ENCODE measurements around the gene CTNNA1.

CTNNA1 gene

GRCh38 chr5:138784590-138784989, 31.4 kb downstream of the CTNNA1 start:
- DNase-seq (ENCODE audit: low spot score) = no peak
- TF ChIP-seq, protein P1, sequence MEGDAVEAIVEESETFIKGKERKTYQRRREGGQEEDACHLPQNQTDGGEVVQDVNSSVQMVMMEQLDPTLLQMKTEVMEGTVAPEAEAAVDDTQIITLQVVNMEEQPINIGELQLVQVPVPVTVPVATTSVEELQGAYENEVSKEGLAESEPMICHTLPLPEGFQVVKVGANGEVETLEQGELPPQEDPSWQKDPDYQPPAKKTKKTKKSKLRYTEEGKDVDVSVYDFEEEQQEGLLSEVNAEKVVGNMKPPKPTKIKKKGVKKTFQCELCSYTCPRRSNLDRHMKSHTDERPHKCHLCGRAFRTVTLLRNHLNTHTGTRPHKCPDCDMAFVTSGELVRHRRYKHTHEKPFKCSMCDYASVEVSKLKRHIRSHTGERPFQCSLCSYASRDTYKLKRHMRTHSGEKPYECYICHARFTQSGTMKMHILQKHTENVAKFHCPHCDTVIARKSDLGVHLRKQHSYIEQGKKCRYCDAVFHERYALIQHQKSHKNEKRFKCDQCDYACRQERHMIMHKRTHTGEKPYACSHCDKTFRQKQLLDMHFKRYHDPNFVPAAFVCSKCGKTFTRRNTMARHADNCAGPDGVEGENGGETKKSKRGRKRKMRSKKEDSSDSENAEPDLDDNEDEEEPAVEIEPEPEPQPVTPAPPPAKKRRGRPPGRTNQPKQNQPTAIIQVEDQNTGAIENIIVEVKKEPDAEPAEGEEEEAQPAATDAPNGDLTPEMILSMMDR (IDR thresholded peaks at IDR 0.05; ENCODE audit: extremely low read depth, missing control alignments) = no peak

DNA sequence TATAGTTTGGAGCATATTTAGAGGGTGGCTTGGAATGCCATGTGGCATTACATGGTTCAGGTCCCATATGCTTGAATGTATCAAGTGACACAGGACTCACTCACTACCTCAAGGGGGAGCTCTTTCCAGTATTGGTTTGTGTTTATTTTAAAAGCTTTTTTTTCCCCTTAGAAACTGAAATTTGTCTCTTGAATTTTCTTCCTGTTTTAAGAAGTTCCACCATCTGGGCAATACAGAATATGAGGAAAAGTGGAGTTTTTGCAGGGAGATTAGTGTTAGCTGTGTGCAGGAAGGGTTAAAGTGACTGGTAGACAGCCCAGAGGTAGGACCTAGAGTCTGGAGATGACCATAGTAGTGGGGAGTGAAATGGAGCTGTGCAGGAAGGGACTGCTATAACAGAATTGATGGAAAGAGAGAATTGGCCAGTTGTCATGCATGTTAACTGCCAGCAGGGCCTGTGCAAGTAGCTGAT, 36.6 kb downstream of the CTNNA1 start:
- peak; percentile 65 for DNase-seq (ENCODE audit: low spot score)
- TF ChIP-seq, protein P1 (IDR thresholded peaks at IDR 0.05; ENCODE audit: extremely low read depth, missing control alignments) = peak; percentile 48

GRCh38 chr5:138790684-138791083, 37.5 kb downstream of the CTNNA1 start:
- no peak for DNase-seq (ENCODE audit: low spot score)
- TF ChIP-seq, protein P1 (IDR thresholded peaks at IDR 0.05; ENCODE audit: extremely low read depth, missing control alignments) = no peak

- TF ChIP-seq, protein P1 (IDR thresholded peaks at IDR 0.05; ENCODE audit: extremely low read depth, missing control alignments) = no peak
- no peak for DNase-seq (ENCODE audit: low spot score)
Observed at GRCh38 chr5:138792195-138792790, 39.1 kb downstream of the CTNNA1 start.

GRCh38 chr5:138793575-138793974, 40.4 kb downstream of the CTNNA1 start:
- TF ChIP-seq, protein P1 (IDR thresholded peaks at IDR 0.05; ENCODE audit: extremely low read depth, missing control alignments) = no peak
- no peak for DNase-seq (ENCODE audit: low spot score)

DNA sequence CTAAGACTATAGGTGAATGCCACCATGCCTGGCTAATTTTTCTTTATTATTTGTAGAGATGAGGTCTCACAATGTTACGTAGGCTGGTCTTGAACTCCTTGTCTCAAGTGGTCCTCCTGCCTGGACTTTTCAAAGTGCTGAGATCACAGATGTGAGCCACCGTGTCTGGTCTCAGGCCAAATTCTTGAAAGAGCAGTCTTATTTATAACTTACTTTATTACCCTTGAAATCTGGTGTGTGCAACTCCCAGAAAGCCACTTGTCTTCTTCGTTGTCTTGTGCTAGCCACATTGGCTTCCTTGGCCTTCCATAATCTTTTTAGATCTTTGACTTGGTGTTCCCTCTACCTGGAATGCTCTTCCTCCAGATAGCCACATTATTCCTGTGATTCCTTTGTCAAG, 50.1 kb downstream of the CTNNA1 start:
- TF ChIP-seq, protein P1 (IDR thresholded peaks at IDR 0.05; ENCODE audit: extremely low read depth, missing control alignments) = no peak
- DNase-seq (ENCODE audit: low spot score) = no peak

GRCh38 chr5:138803935-138804334, 50.7 kb downstream of the CTNNA1 start:
- TF ChIP-seq, protein P1 (IDR thresholded peaks at IDR 0.05; ENCODE audit: extremely low read depth, missing control alignments) = no peak
- DNase-seq (ENCODE audit: low spot score) = no peak
